Activated CD4-positive, alpha-beta T cell treated with anti-CD3 and anti-CD28 coated beads, Interleukin-2, amount 50 U/mL, for 16 hours (primary cell): ENCODE results near the gene DDX55.

Experiments
- DNase-seq: peaks from one replicate; pipeline ENCODE4 v3.0.0-alpha.2; 2020

The DDX55 gene

GRCh38 chr12:123614110-123614509, 12.2 kb downstream of the DDX55 start:
- no peak for DNase-seq

- no peak for DNase-seq
Measured at GRCh38 chr12:123614531-123614930, 12.6 kb downstream of the DDX55 start.

- DNase-seq = no peak
Measured at GRCh38 chr12:123617144-123617543, 15.2 kb downstream of the DDX55 start.

- DNase-seq = no peak
Measured at GRCh38 chr12:123617580-123617979, 15.7 kb downstream of the DDX55 start.

GRCh38 chr12:123621101-123621500, 19.2 kb downstream of the DDX55 start:
- no peak for DNase-seq

- DNase-seq = peak; percentile 25
Measured at GRCh38 chr12:123621619-123622530, 20.0 kb downstream of the DDX55 start.

- DNase-seq = peak; percentile 99
Measured at GRCh38 chr12:123633379-123634141, 31.7 kb downstream of the DDX55 start, which contains the start of the genes EIF2B1 and GTF2H3. EIF2B1 (minus strand) TSS chr12:123633686; CDS start chr12:123633557, 129 bp downstream. GTF2H3 (plus strand) TSS chr12:123633829; CDS start chr12:123633860, 31 bp downstream.

- no peak for DNase-seq
Measured at GRCh38 chr12:123634142-123634561, 32.3 kb downstream of the DDX55 start.

GRCh38 chr12:123643911-123644310, 42.0 kb downstream of the DDX55 start:
- DNase-seq = no peak

- no peak for DNase-seq
Measured at GRCh38 chr12:123645380-123645779, 43.5 kb downstream of the DDX55 start.

GRCh38 chr12:123645878-123646277, 44.0 kb downstream of the DDX55 start:
- no peak for DNase-seq

GRCh38 chr12:123648401-123648800, 46.5 kb downstream of the DDX55 start:
- DNase-seq = no peak

GRCh38 chr12:123654129-123654701, 52.3 kb downstream of the DDX55 start:
- no peak for DNase-seq

GRCh38 chr12:123655420-123655819, 53.5 kb downstream of the DDX55 start:
- DNase-seq = no peak

- no peak for DNase-seq
Measured at GRCh38 chr12:123656392-123656791, 54.5 kb downstream of the DDX55 start.

GRCh38 chr12:123657211-123657610, 55.3 kb downstream of the DDX55 start:
- DNase-seq = no peak

- DNase-seq = peak; percentile 24
Measured at GRCh38 chr12:123659996-123660727, 58.3 kb downstream of the DDX55 start.

GRCh38 chr12:123667771-123668170, 65.9 kb downstream of the DDX55 start:
- DNase-seq = no peak
